Prostate gland (tissue), 2 donors: Measurements from ENCODE around the gene NOL3.

Experiments
- POLR2A ChIP-seq: fragments of 450-650 bp; IDR thresholded peaks from one replicate; pipeline ENCODE4 v1.6.1; 2016; ENCODE audit warnings: antibody characterized with exemption, mild to moderate bottlenecking
- TF ChIP-seq, protein P1 (sequence below), 4 experiments: fragments of 200-600 bp in 2 of 4; fragments of 450-650 bp in 2 of 4; sonication (generic) in 2 of 4; IDR thresholded peaks; 1 replicate in 3 of 4; 2 replicates in 1 of 4; pipeline ENCODE4 v1.5.1; 2016 to 2019; ENCODE audit warnings: antibody characterized with exemption in 4 of 4, mild to moderate bottlenecking in 2 of 4, moderate library complexity in 2 of 4

DNA sequence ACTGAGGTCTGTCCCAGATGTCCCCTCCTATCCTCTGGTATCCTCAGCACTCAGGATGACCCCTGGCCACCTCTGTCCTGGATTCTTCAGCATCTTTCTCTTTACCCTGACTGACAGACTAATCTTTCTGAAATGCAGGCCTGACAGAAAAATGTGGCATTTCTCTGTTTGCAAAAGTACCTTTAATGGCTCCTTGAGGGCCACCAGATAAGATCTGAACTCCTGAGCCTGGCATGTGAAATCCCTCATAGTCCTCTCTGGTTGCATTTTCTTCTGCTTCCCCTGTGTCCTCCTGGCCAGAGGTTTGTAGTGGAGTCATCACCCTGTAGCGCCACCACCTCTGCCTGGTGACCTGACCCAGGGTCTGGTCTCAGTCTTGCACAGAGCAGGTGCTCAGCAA, 26.5 kb downstream of the NOL3 start:
- TF ChIP-seq, protein P1, sequence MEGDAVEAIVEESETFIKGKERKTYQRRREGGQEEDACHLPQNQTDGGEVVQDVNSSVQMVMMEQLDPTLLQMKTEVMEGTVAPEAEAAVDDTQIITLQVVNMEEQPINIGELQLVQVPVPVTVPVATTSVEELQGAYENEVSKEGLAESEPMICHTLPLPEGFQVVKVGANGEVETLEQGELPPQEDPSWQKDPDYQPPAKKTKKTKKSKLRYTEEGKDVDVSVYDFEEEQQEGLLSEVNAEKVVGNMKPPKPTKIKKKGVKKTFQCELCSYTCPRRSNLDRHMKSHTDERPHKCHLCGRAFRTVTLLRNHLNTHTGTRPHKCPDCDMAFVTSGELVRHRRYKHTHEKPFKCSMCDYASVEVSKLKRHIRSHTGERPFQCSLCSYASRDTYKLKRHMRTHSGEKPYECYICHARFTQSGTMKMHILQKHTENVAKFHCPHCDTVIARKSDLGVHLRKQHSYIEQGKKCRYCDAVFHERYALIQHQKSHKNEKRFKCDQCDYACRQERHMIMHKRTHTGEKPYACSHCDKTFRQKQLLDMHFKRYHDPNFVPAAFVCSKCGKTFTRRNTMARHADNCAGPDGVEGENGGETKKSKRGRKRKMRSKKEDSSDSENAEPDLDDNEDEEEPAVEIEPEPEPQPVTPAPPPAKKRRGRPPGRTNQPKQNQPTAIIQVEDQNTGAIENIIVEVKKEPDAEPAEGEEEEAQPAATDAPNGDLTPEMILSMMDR (IDR thresholded peaks at IDR 0.05): no peak
- TF ChIP-seq POLR2A: no peak
